T-cell (primary cell): ENCODE results near the gene PATJ. TPM values are rescaled to one million over a fixed set of nuclear protein-coding genes. Genes with fewer than 3 reads are reported as not detected.

Experiments
- ATAC-seq, 4 experiments: fragments of 200-7000 bp in 3 of 4; fragments of 150-1000 bp in 1 of 4; cut with Tn5 transposase; replicated peaks in 1 of 4; 1 replicate in 3 of 4; 2 replicates in 1 of 4; pipeline ENCODE4 v1.10.0; 2021; ENCODE audit warnings: moderate library complexity in 3 of 4, mild to moderate bottlenecking in 2 of 4, moderate number of reproducible peaks in 1 of 4
- CTCF ChIA-PET, 2 donors: fragments of 300-600 bp; sonication (Branson Sonifier 250); formaldehyde crosslinking; loops; one replicate each; lab custom pipeline; 2022; ENCODE audit warnings: antibody characterized with exemption in 2 of 2; lab: Charles Lee
- POLR2A ChIA-PET, 2 donors: fragments of 300-600 bp; sonication (Branson Sonifier 250); formaldehyde crosslinking; loops; one replicate each; lab custom pipeline; 2022; ENCODE audit warnings: antibody characterized with exemption in 2 of 2; lab: Charles Lee
- DNase-seq, 35 experiments: peaks; one replicate each; pipeline versions ENCODE4 v3.0.0 to v3.0.0-alpha.2; 2013 to 2023
- H3K27ac ChIP-seq: one replicate; pipeline ENCODE4 v1.5.1; 2013; ENCODE audit warnings: low read length
- H3K27me3 ChIP-seq, 2 experiments: replicated peaks in 1 of 2; 1 replicate in 1 of 2; 2 replicates in 1 of 2; pipeline versions ENCODE4 v1.6.1 to v1.7.0; 2013; ENCODE audit warnings: low read length in 1 of 2, mixed read lengths in 1 of 2; ENCODE audit not compliant: control insufficient read depth in 2 of 2, insufficient read depth in 2 of 2; ENCODE audit errors: extremely low read depth in 1 of 2
- H3K36me3 ChIP-seq, 2 donors: 1 replicate in 1 of 2; 2 replicates in 1 of 2; pipeline versions ENCODE4 v1.6.1 to v1.7.0; 2013; ENCODE audit warnings: low read length in 1 of 2; ENCODE audit not compliant: control insufficient read depth in 2 of 2, insufficient read depth in 1 of 2; ENCODE audit errors: extremely low read depth in 1 of 2
- H3K4me1 ChIP-seq, 2 experiments: 1 replicate in 1 of 2; 2 replicates in 1 of 2; pipeline versions ENCODE4 v1.6.1 to v1.7.0; 2013; ENCODE audit warnings: low read length in 2 of 2, mixed read lengths in 1 of 2; ENCODE audit not compliant: insufficient read depth in 2 of 2, control insufficient read depth in 1 of 2; ENCODE audit errors: extremely low read depth in 1 of 2
- H3K4me3 ChIP-seq, 2 donors: 1 replicate in 1 of 2; 2 replicates in 1 of 2; pipeline versions ENCODE4 v1.5.1 to v1.7.0; 2013; ENCODE audit warnings: mild to moderate bottlenecking in 2 of 2, low read length in 1 of 2, moderate library complexity in 1 of 2; ENCODE audit not compliant: control insufficient read depth in 1 of 2; ENCODE audit errors: extremely low read depth in 1 of 2
- H3K9me3 ChIP-seq: 2 replicates; pipeline ENCODE4 v1.7.0; 2013
- H3K27ac Mint-ChIP-seq, 2 donors: one replicate each; pipeline ENCODE4 v1.8.0; 2020 to 2021; ENCODE audit warnings: mild to moderate bottlenecking in 2 of 2, mixed read lengths in 2 of 2
- H3K27me3 Mint-ChIP-seq, 2 donors: one replicate each; pipeline ENCODE4 v1.8.0; 2021 to 2022; ENCODE audit warnings: mixed read lengths in 2 of 2
- H3K36me3 Mint-ChIP-seq: one replicate; pipeline ENCODE4 v1.8.0; 2021; ENCODE audit warnings: mixed read lengths
- H3K4me1 Mint-ChIP-seq, 3 donors: one replicate each; pipeline ENCODE4 v1.8.0; 2020 to 2022; ENCODE audit warnings: mixed read lengths in 3 of 3, mild to moderate bottlenecking in 1 of 3
- H3K4me3 Mint-ChIP-seq, 3 donors: one replicate each; pipeline ENCODE4 v1.8.0; 2020 to 2022; ENCODE audit warnings: mild to moderate bottlenecking in 3 of 3, mixed read lengths in 3 of 3, moderate library complexity in 3 of 3
- H3K9me3 Mint-ChIP-seq, 3 donors: one replicate each; pipeline ENCODE4 v1.8.0; 2020 to 2022; ENCODE audit warnings: mixed read lengths in 3 of 3
- WGBS: methylation state at CpG from one replicate; pipeline ENCODE4 v1.1.5; 2013; ENCODE audit warnings: missing lambda C conversion rate; ENCODE audit not compliant: insufficient coverage; 5-methylcytosine and 5-hydroxymethylcytosine counted together
- total RNA-seq, 35 experiments: library from RNA in 6 of 35; stranded (reverse) in 6 of 35; fragments of 120-200 nt in 1 of 35; gene quantifications; one replicate each; pipeline versions ENCODE4 v1.2.1 to v1.2.4 and lab custom pipeline; 2013 to 2026

The PATJ gene
- total RNA-seq, 5 donors from 2014 or later (not counting 1 experiment from before 2014, with no cell fraction given) = 31.3 to 65.3 (median 35.7) TPM

DNA sequence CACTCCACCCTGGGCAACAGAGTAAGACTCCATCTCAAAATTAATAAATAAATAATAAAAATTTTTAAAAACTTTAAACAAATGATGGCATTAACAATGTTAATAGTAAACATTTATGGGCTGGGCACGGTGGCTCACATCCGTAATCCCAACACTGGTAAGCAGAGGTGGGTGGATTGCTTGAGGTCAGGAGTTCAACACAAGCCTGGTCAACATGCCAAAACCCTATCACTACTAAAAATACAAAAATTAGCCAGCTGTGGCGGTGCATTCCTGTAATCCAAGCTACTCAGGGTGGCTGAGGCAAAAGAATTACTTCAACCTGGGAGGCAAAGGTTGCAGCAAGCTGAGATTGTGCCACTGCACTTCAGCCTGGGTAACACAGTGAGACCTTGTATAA is 443.4 kb downstream of the PATJ start:
- no peaks in the 10 kb centered on the region for H3K36me3 ChIP-seq
- DNase-seq = no peak
- no peak for ATAC-seq
- H3K27ac ChIP-seq = no peak overlapping the region
- H3K36me3 Mint-ChIP-seq = no peaks in the 10 kb centered on the region
- WGBS = no CpG with 5 or more reads among the region's 3 CpGs
- no peaks in the 10 kb centered on the region for H3K9me3 Mint-ChIP-seq
- H3K27me3 ChIP-seq = peaks cover 0 to 2% of the 10 kb centered on the region in 2 experiments
- H3K4me3 Mint-ChIP-seq = no peak overlapping the region
- no peak overlapping the region for H3K27ac Mint-ChIP-seq
- no peak overlapping the region for H3K4me3 ChIP-seq
- H3K4me1 ChIP-seq = no peaks in the 10 kb centered on the region
- no peaks in the 10 kb centered on the region for H3K9me3 ChIP-seq
- ChIA-PET CTCF (no interaction called here), POLR2A (no interaction called here)
- peaks cover 0 to 3% of the 10 kb centered on the region in 2 donors for H3K27me3 Mint-ChIP-seq
- H3K4me1 Mint-ChIP-seq = no peaks in the 10 kb centered on the region

GRCh38 chr1:62187548-62187947 is 445.3 kb downstream of the PATJ start:
- H3K36me3 ChIP-seq = no peaks in the 10 kb centered on the region
- Mint-ChIP-seq H3K36me3 (no peaks in the 10 kb centered on the region), H3K27me3 (peaks cover under 1 to 2% of the 10 kb centered on the region in 2 donors), H3K4me3 (no peak overlapping the region), H3K4me1 (no peaks in the 10 kb centered on the region), H3K9me3 (no peaks in the 10 kb centered on the region), H3K27ac (no peak overlapping the region)
- H3K27me3 ChIP-seq = peaks cover 0 to 2% of the 10 kb centered on the region in 2 experiments
- ATAC-seq (no peak), DNase-seq (no peak)
- H3K27ac ChIP-seq = no peak overlapping the region
- WGBS = 83% methylated on average over 4 of the region's 5 CpGs
- no peaks in the 10 kb centered on the region for H3K9me3 ChIP-seq
- H3K4me1 ChIP-seq = no peaks in the 10 kb centered on the region
- CTCF ChIA-PET = no interaction called here
- H3K4me3 ChIP-seq = no peak overlapping the region
- POLR2A ChIA-PET = no interaction called here

DNA sequence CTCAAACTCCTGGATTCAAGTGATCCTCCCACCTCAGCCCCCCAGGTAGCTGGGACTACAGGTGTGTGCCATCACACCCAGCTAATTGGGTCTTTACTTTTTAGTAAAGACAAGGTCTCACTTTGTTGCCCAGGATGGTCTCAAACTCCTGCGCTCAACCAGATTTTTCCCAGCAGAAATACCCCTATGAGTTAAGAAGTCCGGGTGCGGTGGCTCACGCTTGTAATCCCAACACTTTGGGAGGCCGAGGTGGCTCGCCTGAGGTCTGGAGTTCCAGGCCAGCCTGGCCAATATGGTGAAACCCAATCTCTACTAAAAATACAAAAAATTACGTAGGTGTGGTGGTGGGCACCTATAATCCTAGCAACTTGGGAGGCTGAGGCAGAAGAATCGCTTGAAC is 445.8 kb downstream of the PATJ start:
- H3K36me3 ChIP-seq = no peaks in the 10 kb centered on the region
- CTCF ChIA-PET = no interaction called here
- no peak for ATAC-seq
- peaks cover 0 to 2% of the 10 kb centered on the region in 2 experiments for H3K27me3 ChIP-seq
- DNase-seq = no peak
- H3K27ac ChIP-seq = no peak overlapping the region
- H3K4me1 ChIP-seq = no peaks in the 10 kb centered on the region
- H3K27me3 Mint-ChIP-seq = peaks cover 6 to 8% of the 10 kb centered on the region in 2 donors
- H3K4me1 Mint-ChIP-seq = no peaks in the 10 kb centered on the region
- H3K9me3 Mint-ChIP-seq = no peaks in the 10 kb centered on the region
- POLR2A ChIA-PET = no interaction called here
- 100% methylated on average over 1 of the region's 8 CpGs for WGBS
- no peak overlapping the region for H3K27ac Mint-ChIP-seq
- H3K9me3 ChIP-seq = no peaks in the 10 kb centered on the region
- no peak overlapping the region for H3K4me3 ChIP-seq
- H3K4me3 Mint-ChIP-seq = no peak overlapping the region
- H3K36me3 Mint-ChIP-seq = no peaks in the 10 kb centered on the region

GRCh38 chr1:62194651-62195544 is 452.6 kb downstream of the PATJ start, which contains the start of gene L1TD1:
Gene L1TD1 (plus strand): TSS chr1:62194849. CDS start chr1:62206629, 11,780 bp downstream.
- Mint-ChIP-seq H3K4me3 (peak within 1 kb of the TSS in 1 of 3 donors; percentile 14), H3K27me3 (peaks cover 30 to 37% of the 10 kb centered on the region in 2 donors), H3K27ac (peak within 1 kb of the TSS in 1 of 2 donors; percentile 9), H3K4me1 (peaks cover 4 to 8% (median 7%) of the 10 kb centered on the region in 3 donors), H3K36me3 (peaks cover 3% of the 10 kb centered on the region), H3K9me3 (no peaks in the 10 kb centered on the region)
- Histone ChIP-seq H3K27me3 (peaks cover 6 to 42% of the 10 kb centered on the region in 2 experiments), H3K9me3 (no peaks in the 10 kb centered on the region), H3K4me3 (peak within 1 kb of the TSS in 1 of 2 donors; percentile 36), H3K36me3 (no peaks in the 10 kb centered on the region), H3K27ac (no peak within 1 kb of the TSS), H3K4me1 (no peaks in the 10 kb centered on the region)
- CTCF ChIA-PET = no interaction called here
- DNase-seq (no peak), ATAC-seq (no peak)
- WGBS = 22% methylated on average over 34 of the region's 55 CpGs
- POLR2A ChIA-PET = no interaction called here

DNA sequence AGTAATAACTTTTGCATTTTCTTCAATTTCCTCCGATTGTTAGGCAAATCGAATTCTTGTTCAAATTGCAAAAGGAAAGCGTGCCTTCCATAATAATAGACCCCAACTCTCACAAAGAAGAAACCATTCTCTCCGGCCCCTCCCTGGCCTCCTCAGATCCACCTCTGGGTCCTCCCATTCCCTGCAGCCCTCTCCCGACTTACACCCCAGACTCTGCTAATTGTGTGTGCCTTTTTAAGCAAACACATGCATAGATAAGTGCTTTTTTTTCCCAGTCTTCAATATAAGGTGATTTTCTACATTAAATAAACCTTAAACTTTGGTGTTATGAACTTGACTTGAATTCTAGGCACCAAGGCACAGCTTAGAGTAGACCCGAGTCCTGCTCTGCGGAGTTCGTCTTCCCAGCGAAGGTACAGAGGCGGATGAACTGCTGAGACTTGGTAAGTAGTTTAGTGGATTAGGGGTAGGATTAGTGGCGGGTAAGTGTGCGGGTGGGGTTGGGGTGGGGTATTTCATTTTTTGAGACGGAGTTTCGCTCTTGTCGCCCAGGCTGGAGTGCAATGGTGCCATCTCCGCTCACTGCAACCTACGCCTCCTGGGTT is 453.9 kb downstream of the PATJ start:
- H3K9me3 Mint-ChIP-seq = no peaks in the 10 kb centered on the region
- H3K4me3 ChIP-seq = no peak overlapping the region
- peaks cover 30 to 37% of the 10 kb centered on the region in 2 donors for H3K27me3 Mint-ChIP-seq
- 92% methylated on average over 11 of the region's 17 CpGs for WGBS
- ChIA-PET CTCF (no interaction called here), POLR2A (no interaction called here)
- no peaks in the 10 kb centered on the region for H3K36me3 ChIP-seq
- peaks cover 3% of the 10 kb centered on the region for H3K36me3 Mint-ChIP-seq
- H3K4me3 Mint-ChIP-seq = no peak overlapping the region
- no peak overlapping the region for H3K27ac ChIP-seq
- peaks cover 4 to 8% (median 7%) of the 10 kb centered on the region in 3 donors for H3K4me1 Mint-ChIP-seq
- DNase-seq (no peak), ATAC-seq (no peak)
- peak overlapping the region in 1 of 2 donors; percentile 13 for H3K27ac Mint-ChIP-seq
- no peaks in the 10 kb centered on the region for H3K4me1 ChIP-seq
- no peaks in the 10 kb centered on the region for H3K9me3 ChIP-seq
- H3K27me3 ChIP-seq = peaks cover 6 to 42% of the 10 kb centered on the region in 2 experiments

DNA sequence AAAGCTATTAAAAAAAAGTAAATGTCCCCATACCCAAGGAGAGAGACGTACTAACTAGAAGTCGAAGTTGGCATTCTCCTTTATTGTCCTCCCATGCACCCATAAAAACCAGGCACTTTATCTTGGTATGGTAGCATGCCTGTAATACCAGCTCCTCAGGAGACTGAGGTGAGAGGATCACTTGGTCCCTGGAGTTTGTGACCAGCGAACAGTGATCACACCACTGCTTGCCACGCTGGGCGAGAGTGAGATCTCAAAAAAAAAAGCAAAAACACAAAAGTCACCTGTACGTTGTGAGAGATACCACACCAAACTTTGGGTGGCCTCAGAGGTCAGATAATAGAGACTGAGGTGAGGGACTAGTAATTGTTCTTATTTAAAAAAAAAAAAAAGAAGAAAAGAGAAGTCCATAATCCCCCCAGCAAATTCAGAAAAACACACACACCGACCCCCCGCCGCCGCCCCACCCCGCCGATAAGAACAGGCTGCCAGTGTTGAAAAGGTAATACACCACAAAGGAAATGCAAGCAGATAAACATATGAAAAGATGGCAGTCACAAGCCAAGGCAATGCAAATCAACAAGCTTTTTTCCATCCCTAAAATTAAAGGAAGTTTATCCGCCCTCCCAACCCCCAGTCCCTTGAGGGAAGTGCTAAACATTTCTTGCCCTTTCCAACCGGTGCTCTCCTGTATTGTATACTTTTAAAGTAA is 455.9 kb downstream of the PATJ start:
- no peak overlapping the region for H3K27ac Mint-ChIP-seq
- peaks cover 6 to 41% of the 10 kb centered on the region in 2 experiments for H3K27me3 ChIP-seq
- no peaks in the 10 kb centered on the region for H3K36me3 ChIP-seq
- H3K9me3 ChIP-seq = no peaks in the 10 kb centered on the region
- no peak overlapping the region for H3K4me3 Mint-ChIP-seq
- DNase-seq (no peak), ATAC-seq (no peak)
- no peak overlapping the region for H3K27ac ChIP-seq
- peaks cover 3% of the 10 kb centered on the region for H3K36me3 Mint-ChIP-seq
- ChIA-PET CTCF (interaction anchor here in 1 of 2 donors (0.7 kb wide), 2 partner anchors 66 to 68 kb away, joined by 4 to 5 read pairs; no protein-coding TSS in a partner anchor), POLR2A (no interaction called here)
- no peaks in the 10 kb centered on the region for H3K9me3 Mint-ChIP-seq
- peaks cover 23 to 32% of the 10 kb centered on the region in 2 donors for H3K27me3 Mint-ChIP-seq
- no peak overlapping the region for H3K4me3 ChIP-seq
- WGBS = 20% methylated on average over 1 of the region's 14 CpGs
- H3K4me1 ChIP-seq = no peaks in the 10 kb centered on the region
- H3K4me1 Mint-ChIP-seq = peaks cover 4 to 8% (median 7%) of the 10 kb centered on the region in 3 donors
